ENCODE measurements around the gene SH3BGRL.
A peak's percentile ranks its signal among the peaks of the same experiment; 100 is the strongest.

The SH3BGRL gene

DNA sequence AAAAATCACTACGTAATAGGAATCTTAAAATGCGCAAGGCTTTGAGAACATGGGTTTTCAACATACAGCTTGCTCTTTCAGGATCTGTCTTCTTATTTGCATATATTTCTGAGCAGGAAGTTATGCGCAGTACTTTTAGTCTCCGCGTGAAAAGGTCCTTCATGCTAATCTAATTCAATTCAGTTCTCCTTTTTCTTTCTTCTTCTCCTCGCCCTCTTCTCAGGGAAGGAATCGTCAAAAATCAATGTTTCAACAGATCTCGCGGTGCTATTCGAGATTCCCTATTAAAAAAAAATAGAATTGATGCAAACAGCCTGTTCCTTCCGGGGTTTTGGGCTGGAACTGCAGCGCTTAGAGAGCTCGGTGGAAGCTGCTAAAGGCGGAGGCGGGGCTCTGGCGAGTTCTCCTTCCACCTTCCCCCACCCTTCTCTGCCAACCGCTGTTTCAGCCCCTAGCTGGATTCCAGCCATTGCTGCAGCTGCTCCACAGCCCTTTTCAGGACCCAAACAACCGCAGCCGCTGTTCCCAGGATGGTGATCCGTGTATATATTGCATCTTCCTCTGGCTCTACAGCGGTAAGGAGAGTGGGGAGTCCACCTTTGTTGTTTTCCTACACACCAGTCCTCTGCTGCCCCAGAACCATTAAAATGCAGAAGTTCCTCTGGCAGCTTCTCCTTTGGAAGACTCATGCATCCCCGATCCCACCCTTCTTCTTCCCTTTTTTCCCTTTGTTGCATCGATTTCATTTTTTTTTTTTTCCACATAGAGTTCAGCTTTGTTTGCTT, at the start of gene SH3BGRL, which contains the start of gene HMGN5:
Gene SH3BGRL (plus strand): TSS at position 432 of the 785 bp plus-strand sequence. CDS start 99 bp downstream, at position 531.
Gene HMGN5 (minus strand): TSS at position 243 of the 785 bp plus-strand sequence. CDS start 80,364 bp downstream, outside the sequence.
- peak within 1 kb of the TSS; percentile 73 for H3K27ac ChIP-seq
- TF ChIP-seq, protein P1, sequence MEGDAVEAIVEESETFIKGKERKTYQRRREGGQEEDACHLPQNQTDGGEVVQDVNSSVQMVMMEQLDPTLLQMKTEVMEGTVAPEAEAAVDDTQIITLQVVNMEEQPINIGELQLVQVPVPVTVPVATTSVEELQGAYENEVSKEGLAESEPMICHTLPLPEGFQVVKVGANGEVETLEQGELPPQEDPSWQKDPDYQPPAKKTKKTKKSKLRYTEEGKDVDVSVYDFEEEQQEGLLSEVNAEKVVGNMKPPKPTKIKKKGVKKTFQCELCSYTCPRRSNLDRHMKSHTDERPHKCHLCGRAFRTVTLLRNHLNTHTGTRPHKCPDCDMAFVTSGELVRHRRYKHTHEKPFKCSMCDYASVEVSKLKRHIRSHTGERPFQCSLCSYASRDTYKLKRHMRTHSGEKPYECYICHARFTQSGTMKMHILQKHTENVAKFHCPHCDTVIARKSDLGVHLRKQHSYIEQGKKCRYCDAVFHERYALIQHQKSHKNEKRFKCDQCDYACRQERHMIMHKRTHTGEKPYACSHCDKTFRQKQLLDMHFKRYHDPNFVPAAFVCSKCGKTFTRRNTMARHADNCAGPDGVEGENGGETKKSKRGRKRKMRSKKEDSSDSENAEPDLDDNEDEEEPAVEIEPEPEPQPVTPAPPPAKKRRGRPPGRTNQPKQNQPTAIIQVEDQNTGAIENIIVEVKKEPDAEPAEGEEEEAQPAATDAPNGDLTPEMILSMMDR (IDR thresholded peaks at IDR 0.05) = no peak
- no peak for TF ChIP-seq ZFX (IDR thresholded peaks at IDR 0.05; ENCODE audit: borderline replicate concordance)

DNA sequence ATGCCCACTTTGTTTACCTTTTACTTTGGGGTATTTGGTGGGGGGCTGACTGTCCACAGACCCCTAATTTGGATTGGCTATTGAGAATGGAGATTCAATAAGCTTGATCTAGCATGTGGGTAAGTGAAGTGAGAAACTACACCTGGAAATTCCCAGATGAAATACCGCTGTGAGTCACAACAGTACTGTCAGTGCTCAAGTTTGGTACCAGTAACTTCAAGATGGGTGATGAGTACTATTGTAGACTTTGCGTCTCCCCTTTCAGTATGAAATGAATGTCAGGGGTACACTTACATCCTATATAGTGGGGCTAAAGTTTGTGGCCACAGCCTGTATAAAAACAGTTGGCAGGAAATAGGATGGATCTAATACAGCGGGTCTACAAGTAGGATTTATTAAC, 33.5 kb upstream of the SH3BGRL start:
- no peak overlapping the region for H3K27ac ChIP-seq
- TF ChIP-seq, protein P1 (IDR thresholded peaks at IDR 0.05) = no peak
- no peak for TF ChIP-seq ZFX (IDR thresholded peaks at IDR 0.05; ENCODE audit: borderline replicate concordance)

DNA sequence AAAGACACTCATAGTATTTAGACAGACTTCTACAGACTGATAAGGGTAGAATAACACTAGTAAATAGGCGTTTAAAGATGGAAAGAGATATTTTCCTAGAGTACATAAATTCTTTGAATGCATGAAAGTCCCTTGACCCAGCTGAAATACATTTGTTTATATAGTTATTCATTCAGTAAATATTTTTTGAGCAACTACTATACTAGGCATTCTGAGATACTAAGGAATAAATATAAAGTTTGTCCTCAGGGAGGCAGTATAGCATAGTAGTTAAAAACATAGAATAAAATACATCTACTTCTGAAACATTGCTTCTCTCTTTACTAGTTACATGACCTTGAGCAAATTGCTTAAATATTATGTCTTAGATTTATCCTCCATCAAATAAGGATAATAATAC, 27.6 kb upstream of the SH3BGRL start:
- TF ChIP-seq ZFX (IDR thresholded peaks at IDR 0.05; ENCODE audit: borderline replicate concordance) = no peak
- TF ChIP-seq, protein P1 (IDR thresholded peaks at IDR 0.05) = peak; percentile 27

DNA sequence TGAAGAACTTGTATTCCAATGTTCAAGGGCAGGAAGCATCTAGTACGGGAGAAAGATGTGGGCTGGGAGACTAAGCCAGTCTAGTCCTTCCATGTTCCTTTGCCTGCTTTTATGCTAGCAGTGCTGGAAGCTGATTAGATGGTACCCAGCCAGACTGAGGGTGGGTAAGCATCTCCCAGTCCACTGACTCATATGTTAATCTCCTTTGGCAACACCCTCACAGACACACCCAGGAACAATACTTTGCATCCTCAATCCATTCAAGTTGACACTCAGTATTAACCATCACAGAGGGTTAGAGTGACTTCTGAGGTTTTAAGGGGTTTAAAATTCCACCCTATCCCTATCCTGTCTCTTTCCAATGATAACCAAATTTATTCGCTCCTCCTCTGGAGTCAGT, 6.6 kb upstream of the SH3BGRL start:
- no peak overlapping the region for H3K27ac ChIP-seq
- TF ChIP-seq, protein P1 (IDR thresholded peaks at IDR 0.05) = no peak

More for the DNA sequence above, 27.6 kb upstream of the SH3BGRL start:
- H3K27ac ChIP-seq = no peak overlapping the region

DNA sequence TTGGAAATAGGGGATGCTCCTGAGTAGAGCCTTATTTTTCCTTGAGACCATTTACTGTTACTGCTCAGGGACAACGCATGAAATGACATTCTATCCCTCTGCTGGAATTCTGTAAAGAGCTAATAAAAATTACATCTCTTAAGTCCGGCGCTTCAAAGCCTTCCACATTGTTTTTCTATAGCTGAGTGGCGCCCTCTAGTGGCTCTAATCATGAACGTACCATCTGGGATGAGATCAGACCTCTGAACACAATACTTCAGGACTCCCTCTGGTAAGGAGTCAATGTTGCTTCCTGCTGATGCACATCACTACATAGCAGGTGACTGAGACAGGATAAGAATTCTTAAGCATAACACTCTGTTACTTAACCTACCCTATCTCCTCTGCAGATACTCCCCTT, 6.2 kb upstream of the SH3BGRL start:
- TF ChIP-seq, protein P1 (IDR thresholded peaks at IDR 0.05) = peak; percentile 72
- no peak for TF ChIP-seq ZFX (IDR thresholded peaks at IDR 0.05; ENCODE audit: borderline replicate concordance)
- no peak overlapping the region for H3K27ac ChIP-seq

DNA sequence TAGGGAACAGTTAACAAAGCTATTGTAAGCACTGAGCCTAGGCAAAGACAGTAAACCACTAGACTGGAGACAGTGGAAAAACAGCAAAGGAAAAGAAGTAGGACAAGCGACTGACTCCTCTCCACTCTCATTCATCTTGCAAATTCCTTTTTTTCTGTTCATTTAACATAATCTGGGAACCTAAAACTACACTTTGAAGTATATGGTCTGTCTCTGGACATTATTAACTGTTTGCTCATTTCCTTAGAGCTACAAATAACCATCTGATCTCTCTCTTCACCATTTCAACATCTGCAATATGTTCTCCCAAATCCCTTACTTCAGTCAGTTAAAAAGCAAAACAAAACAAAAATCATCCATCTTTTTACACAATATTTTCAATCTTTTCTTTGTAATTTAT, 831 bp upstream of the SH3BGRL start:
- H3K27ac ChIP-seq = peak overlapping the region; percentile 73
- TF ChIP-seq, protein P1 (IDR thresholded peaks at IDR 0.05) = no peak
- no peak for TF ChIP-seq ZFX (IDR thresholded peaks at IDR 0.05; ENCODE audit: borderline replicate concordance)

DNA sequence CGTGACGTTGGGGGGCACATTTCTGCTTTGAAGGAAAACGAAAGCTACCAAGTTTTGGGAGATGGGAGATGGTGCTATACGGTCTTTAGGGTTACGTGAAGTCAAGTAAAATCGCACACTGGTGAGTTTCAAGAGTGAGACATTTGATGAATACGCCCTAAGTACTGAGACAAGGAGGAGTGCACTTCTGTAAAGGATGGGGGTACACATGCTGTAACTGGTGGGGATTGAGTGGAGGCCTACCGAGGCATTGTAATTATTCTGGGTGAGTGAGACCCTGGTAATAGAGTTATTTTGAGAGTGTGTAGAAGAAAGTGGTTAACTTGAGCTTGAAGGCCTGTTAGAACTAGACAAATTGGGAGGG, 536 bp downstream of the SH3BGRL start:
- TF ChIP-seq ZFX (IDR thresholded peaks at IDR 0.05; ENCODE audit: borderline replicate concordance) = no peak
- TF ChIP-seq, protein P1 (IDR thresholded peaks at IDR 0.05) = no peak
- H3K27ac ChIP-seq = peak overlapping the region; percentile 73

Measured in 22Rv1 (cell line).